HG03045 (cell line): Measurements from ENCODE around the gene SLC23A1.
"Not testable (repeated sequence)": the region's sequence is repeated elsewhere in the genome, so short reads cannot be mapped to it uniquely, and the experiment has no call there.

Experiments used
- ATAC-seq: cut with Tn5 transposase; IDR thresholded peaks from one replicate; pipeline ENCODE4 v1.9.1; 2021; ENCODE audit warnings: mild to moderate bottlenecking, moderate library complexity; ENCODE audit not compliant: unreplicated experiment

SLC23A1 gene

DNA sequence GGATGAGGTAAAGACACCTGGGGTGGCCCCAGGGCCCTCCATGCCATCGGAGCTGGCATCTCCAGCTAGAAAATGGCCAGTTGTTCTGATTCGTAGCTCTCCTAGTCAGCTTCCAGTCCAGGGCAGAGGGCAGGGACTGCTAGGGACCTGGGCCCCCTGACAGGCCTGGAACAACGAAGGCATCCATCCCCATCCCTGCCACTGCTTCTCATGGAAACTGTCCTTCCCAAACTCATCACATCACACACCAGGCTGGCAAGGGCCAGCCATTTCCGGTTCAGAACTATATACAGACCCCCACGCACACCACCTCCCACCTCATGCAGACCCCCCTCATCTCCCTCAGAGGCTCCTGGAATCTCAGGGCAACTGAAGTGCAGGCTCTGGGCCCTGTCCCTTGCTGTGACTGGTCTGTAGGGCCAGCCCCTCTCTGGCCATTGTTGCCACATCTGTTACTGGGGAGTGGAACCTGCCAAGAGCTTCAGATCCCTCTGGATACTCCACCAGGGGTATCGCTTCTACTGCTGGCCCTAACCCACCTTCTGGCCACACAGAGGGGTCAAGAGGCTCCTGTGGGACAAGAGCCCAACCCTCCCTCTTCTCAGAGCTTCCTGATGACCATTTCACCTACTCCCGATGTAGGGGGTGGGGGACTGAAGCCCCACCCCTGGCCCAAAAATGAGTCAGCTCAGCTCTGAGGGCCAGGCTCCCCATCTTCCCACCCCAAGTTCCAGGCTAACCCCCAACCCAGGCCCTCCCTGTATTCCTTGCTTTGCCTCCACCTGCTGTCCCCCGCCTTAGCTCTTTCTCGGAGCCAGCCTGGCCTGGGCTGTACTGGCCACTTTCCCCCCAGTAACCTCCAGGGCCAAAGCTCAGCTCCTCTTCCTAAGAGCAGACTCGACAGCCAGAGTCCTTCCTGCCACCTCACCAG, 7.8 kb upstream of the SLC23A1 start:
- ATAC-seq, result no peak

DNA sequence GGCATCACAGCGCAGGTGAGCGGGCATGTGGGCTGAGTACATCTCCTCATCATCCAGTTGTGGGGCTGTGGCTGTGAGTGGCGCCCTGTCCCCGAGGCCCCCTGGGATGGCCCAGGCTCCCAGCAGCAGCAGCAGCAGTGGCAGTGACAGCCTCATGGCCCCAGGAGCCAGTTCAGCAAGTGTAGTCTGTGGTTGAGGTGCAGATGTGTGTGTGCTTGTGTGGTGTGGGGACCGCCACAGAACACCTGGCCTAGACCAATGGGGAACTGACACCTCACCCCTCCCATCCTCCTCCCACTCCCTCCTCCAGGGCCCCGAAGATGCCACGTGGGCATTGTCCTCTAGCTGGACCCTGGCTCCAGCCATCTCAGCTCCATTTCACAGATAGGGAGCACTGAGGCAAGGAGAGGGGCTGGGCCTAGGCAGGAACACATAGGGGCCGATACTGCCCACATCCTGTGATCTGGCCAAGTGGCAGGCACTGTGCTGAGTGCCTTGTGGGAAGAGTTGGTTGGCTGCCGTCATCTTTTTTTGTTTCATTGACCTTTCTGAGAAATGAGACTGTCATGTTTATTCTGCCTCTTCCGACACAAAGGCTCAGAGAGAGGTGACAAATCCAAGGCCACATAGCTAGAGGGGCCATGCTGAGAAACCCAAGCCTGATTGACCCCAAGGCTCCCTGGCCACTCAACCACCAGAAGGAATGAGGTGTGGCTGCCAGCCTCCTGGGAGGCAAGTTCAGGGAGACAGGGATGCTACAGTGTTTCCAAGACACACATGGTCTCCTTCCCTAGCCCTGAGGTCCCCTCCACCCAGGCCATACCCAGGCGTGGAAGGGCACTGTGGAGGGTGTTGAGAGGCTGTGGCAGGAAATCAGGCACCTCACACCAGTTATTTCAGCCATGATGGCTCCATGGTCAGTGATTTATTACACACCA, 6.9 kb upstream of the SLC23A1 start, which contains the start of gene MZB1:
Gene MZB1, minus strand, starts transcription at position 213 of the 938 bp plus-strand sequence. Its CDS starts 57 bp downstream, at position 156.
- peak; percentile 32 for ATAC-seq

- ATAC-seq, result no peak
Measured at GRCh38 chr5:139388198-139388821, 5.2 kb upstream of the SLC23A1 start.

DNA sequence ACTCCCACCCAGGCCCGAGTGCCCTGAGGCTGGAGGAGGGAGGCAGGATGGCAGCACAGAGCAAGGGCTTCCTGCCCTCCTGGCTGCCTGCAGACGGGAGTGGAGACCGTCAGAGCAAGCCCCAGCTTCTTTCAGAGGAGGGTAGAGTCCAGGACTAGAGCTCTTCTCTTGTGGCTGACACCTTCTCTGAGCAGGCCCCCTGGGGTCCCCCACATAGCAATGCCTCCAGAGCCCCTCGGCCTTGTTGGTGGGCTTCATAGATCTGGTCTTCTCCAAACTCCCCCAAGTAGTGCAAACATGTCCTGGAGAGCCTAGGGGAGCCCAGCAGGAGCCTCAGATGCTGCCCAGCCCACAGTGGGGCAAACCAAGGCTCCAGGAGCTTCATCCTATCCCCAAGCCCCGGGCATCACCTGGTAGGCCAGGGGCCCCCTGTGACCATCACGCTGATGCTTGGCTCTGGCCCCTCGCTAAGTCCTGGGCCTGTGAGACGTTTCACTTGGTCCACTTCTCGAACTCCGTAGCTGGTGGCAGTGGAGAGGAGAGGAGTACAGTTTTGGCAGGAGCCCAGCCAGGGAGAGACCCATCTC, 4.6 kb upstream of the SLC23A1 start:
- ATAC-seq, result no peak

GRCh38 chr5:139386956-139387355, 3.9 kb upstream of the SLC23A1 start:
- not testable (repeated sequence) for ATAC-seq

DNA sequence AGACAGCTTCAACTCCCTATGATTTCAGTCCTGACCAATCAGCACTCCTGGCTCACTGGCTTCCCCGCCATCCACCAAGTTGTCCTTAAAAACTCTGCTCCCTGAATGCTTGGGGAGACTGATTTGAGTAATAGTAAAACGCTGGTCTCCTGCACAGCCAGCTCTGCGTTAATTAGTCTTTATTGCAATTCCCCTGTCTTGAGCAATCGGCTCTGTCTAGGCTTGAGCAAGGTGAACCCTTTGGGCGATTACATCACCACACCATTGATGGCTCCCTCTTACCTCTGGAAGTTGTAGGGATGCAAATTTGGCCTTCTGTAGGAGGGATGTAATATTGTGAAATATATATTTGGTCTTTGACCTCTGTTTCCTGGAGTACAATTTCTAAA, 2.9 kb upstream of the SLC23A1 start:
- no peak for ATAC-seq

DNA sequence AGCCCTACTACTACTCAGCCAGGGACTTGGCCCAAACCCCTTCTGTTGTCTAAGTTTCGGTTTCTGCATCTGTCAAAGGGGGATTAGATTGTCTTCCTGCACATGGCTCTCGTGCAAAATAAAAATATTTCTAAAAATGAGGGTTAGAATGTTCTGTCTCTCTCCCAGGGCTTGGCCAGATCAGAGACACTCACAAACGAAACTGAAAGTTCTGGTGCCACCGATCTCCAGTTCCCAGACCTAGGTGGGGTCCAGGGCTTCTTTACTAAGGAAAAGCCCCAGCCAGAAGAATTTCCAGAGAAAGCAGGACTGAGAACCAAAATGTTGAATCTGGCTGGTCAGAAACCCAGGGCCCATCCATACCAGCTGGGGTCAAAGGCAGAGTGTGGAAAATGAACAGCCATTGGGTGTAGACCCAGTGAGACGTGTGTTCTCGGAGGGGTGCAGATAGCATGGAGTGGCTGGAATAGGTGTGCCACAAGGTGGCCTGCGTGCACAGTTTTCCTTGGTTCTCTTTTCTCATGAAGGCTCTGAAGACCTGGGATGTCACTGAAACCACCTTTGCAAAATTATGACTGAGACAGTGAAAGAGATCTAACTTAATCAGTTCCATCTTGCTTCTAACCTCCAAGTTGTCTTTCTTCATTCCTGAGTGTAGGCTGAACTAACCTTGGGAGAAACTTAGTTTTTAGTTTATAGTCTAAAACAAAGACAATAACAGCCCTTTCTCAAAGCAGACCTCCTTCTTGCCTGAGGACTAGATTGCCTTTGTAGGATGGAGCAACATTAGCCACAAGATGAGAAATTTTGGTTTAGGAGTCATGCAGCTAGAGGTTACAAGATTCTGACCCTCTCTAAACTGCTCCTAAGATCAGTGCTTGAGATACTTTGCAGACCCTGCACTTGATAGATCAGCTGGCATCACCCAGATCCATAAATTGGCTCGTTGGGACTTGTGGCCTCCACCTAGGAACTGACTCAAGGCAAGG, 2.3 kb upstream of the SLC23A1 start:
- no peak for ATAC-seq

- no peak for ATAC-seq
Measured at GRCh38 chr5:139384591-139385051, 1.5 kb upstream of the SLC23A1 start.

GRCh38 chr5:139383993-139384590, 995 bp upstream of the SLC23A1 start:
- no peak for ATAC-seq

DNA sequence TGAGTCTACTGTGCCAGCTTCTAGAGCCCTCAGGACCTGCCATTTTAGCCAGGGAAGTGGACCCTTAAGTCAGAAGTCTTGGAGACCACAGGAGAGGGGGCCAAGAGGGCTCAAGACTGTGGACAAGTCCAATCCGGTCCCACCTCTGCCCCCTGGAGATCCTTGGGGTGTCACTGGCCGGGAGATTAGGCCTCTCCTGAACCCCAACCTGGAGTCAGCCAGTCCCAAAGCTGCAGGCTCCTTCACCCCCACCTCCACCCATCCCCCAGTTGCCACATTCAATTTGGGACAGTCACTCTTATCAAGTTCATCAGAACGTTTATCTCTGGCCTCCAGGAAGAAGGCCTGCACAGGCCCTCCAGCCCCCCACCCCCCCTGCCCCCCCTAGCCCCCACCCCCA, 290 bp downstream of the SLC23A1 start:
- no peak for ATAC-seq

DNA sequence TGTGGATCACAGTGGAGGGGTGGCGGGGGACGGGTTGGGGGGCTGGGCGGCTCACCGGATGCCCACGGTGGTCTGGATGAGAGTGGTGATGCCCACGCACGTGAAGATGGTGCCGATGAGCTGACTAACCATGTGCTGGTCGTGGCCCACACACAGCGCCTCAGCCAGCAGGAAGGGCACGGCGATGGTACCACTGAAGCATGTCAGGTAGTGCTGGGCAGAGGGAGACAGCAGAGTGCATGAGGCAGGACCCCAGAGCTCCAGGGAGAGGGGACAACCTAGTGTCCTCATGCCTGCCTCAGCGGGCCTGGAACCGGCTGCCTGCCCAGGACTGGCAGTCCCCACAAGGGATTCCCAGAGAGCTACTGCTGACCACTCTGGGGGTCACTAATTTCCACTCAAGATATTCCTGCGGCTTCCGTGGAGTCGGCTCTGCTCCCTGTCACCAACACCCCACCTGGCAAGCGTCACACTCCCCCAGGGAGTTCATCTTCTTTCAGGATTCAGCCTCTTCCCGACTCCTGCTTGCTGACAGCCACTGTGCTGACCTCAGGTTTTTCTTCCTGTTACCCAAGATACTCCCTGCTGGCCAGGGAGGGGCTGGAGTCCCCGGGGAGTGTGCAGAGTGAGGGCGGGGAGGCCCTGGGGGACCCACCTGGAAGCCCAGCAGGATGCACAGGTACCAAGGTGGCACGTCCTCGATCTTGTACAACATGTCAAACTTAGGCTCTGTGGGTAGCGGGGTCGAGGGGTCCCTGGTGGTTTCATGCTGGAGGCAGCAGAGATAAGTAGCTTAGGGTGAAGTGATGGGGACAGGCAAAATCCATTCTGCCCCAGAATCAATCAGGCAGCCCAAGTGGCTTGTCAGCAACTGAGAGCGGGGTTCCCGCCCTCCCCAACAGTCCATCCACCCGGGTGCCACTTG, 998 bp downstream of the SLC23A1 start:
- ATAC-seq, result no peak

DNA sequence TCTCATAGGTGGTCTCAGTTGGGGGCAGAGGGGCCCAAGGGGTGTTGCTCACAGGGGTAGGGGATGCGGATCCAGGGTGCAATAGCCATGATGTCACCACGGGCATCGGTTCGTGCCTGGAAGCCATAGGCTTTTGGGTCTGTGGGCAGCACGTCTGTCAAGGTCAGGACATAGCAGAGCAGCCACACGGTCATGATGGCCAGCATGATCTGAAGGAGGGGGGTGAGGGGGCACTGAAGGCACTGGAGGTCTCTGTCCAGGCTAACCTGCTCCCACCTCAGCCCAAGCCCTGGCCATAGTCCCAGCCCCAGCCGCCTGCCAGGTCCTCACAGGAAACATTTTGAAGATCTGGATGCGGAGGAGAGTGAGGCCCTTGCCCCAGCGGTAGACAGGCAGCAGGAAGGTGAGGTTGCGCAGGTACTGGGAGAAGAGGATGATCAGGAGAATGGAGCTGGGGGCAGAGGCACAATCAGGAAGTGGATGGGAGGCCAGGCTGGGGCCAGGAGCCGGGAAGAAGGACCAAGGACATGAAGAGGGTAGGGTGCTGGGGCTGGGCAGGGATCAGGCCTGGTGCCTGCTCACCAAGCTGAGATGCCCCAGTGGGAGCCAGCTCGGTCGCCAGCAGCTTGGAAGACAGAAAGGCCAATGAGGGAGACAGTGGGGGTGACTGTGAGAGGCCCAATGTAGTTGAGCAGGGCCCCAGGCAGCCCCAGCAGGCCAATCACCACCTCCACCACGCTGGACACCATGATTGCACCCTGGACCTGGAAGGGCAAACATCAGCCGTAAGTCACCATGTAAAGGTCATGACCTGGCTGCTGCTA, 3.3 kb downstream of the SLC23A1 start:
- no peak for ATAC-seq

DNA sequence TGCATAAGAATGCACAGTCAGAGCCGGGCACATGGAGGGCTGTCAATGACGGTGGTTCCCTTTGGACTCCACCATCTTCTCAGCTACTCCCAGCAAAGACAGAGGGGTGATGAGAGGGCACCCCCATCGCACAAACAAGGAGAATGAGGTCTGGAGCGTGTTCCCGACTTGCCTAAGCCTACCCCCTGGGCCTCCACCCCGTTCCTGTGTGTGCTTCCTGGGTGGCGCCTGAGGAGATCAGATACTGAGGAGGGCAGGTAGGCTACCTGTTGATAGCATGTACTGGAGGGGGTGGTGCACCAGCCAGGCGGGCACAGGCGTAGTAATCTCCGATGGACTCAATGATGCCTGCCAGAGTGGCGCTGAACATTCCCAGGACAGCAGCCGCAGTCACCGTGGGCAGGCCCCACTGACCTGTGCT, 4.1 kb downstream of the SLC23A1 start:
- no peak for ATAC-seq

GRCh38 chr5:139378101-139378825, 4.8 kb downstream of the SLC23A1 start:
- ATAC-seq, result no peak

DNA sequence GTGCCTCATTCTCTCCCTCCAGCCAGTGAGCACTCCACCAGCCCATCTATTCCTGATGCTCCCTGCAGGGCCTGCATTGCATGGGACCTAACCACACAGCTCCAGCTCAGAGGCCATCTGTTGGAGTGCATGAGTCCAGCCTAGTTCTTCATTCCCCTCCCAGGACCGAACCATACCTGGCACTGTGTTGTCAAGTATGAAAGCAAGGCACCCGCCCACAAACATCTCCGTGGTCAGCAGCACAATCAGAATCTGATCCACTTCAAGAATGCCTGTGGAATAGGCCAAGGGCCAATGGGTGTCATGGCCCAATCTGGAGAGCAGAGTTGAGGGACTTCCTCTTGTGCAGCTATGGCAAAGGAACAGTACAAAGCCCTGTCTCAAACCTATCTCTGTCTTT, 5.9 kb downstream of the SLC23A1 start:
- ATAC-seq, result no peak

- ATAC-seq, result no peak
Measured at GRCh38 chr5:139376364-139376763, 6.7 kb downstream of the SLC23A1 start.
